GM19324 (cell line): ENCODE data around the gene OAF.

Experiments used
- ATAC-seq: cut with Tn5 transposase; IDR thresholded peaks from one replicate; pipeline ENCODE4 v1.9.1; 2021; ENCODE audit warnings: mild to moderate bottlenecking, moderate library complexity; ENCODE audit not compliant: unreplicated experiment, low FRiP score

The OAF gene

GRCh38 chr11:120219232-120219937 is 8.6 kb downstream of the OAF start:
- no peak for ATAC-seq

GRCh38 chr11:120219938-120220746 is 9.3 kb downstream of the OAF start:
- ATAC-seq: no peak

- no peak for ATAC-seq
Observed at GRCh38 chr11:120220747-120221037, 9.9 kb downstream of the OAF start.

- ATAC-seq: no peak
Observed at GRCh38 chr11:120221115-120221752, 10.4 kb downstream of the OAF start.

GRCh38 chr11:120222916-120223315 is 12.1 kb downstream of the OAF start:
- ATAC-seq: no peak

GRCh38 chr11:120223793-120224192 is 13.0 kb downstream of the OAF start:
- no peak for ATAC-seq

GRCh38 chr11:120224361-120224760 is 13.5 kb downstream of the OAF start:
- ATAC-seq: no peak

GRCh38 chr11:120224972-120225909 is 14.4 kb downstream of the OAF start:
- ATAC-seq: no peak

- no peak for ATAC-seq
Observed at GRCh38 chr11:120226242-120226641, 15.4 kb downstream of the OAF start.

GRCh38 chr11:120226714-120227113 is 15.9 kb downstream of the OAF start:
- ATAC-seq: no peak

GRCh38 chr11:120227228-120227852 is 16.5 kb downstream of the OAF start:
- no peak for ATAC-seq

GRCh38 chr11:120228794-120229384 is 18.1 kb downstream of the OAF start:
- no peak for ATAC-seq

- no peak for ATAC-seq
Observed at GRCh38 chr11:120229451-120230424, 18.9 kb downstream of the OAF start.

- no peak for ATAC-seq
Observed at GRCh38 chr11:120230433-120231071, 19.7 kb downstream of the OAF start.

GRCh38 chr11:120231963-120232362 is 21.1 kb downstream of the OAF start:
- ATAC-seq: no peak

GRCh38 chr11:120233207-120233803 is 22.5 kb downstream of the OAF start:
- ATAC-seq: no peak

- ATAC-seq: no peak
Observed at GRCh38 chr11:120235024-120235628, 24.3 kb downstream of the OAF start.
